Neural progenitor cell (in vitro differentiated cells): Measurements from ENCODE around the gene STRIP2.

ENCODE experiments used
- CTCF ChIP-seq: fragments of 200-600 bp; sonication (generic); IDR thresholded peaks from 2 replicates; pipeline ENCODE4 v1.5.1; 2017; ENCODE audit warnings: antibody characterized with exemption, mild to moderate bottlenecking
- EZH2 ChIP-seq: fragments of 200-600 bp; sonication (generic); IDR thresholded peaks from 2 replicates; pipeline ENCODE4 v1.6.1; 2017; ENCODE audit warnings: antibody characterized with exemption, mild to moderate bottlenecking, moderate library complexity

DNA sequence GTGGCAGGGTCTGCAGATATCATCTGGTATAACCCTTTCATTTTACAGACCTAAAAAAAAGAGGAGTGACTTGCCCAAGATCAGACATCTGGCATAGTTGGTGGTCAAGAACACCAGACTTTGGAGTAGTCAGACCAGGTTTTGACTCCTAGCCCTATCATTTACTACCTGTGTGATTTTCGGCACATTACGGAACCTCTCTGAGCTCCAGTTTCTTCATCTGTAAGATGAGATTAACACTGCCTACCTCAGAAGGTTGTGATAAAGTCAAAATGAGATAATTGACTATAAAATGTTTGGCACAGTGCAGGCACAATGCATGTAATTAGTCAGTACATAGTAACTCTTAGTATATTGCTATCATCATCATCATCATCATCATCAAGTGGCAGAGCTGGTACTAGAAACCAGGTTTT is 1.2 kb downstream of the STRIP2 start:
- TF ChIP-seq CTCF (no peak), EZH2 (no peak)
